Transverse colon (tissue), 4 donors: ENCODE results near the gene SCML1. TPM values are rescaled to one million over a fixed set of nuclear protein-coding genes. Genes with fewer than 3 reads are reported as not detected.

Experiments
- DNase-seq: peaks from one replicate; pipeline ENCODE4 v3.0.0-alpha.2; 2019
- H3K27ac ChIP-seq, 4 donors: fragments of 200-600 bp; sonication (generic); 2 replicates each; pipeline ENCODE4 v1.5.1; 2016 to 2018; ENCODE audit warnings: inconsistent platforms in 4 of 4
- H3K27me3 ChIP-seq: fragments of 200-600 bp; sonication (generic); 2 replicates; pipeline ENCODE4 v1.5.1; 2017; ENCODE audit warnings: inconsistent platforms
- H3K36me3 ChIP-seq, 4 donors: fragments of 200-600 bp; sonication (generic); 2 replicates each; pipeline ENCODE4 v1.5.1; 2017 to 2019; ENCODE audit warnings: inconsistent platforms in 4 of 4
- H3K4me1 ChIP-seq, 4 donors: fragments of 200-600 bp; sonication (generic); 2 replicates each; pipeline ENCODE4 v1.5.1; 2017 to 2020; ENCODE audit warnings: inconsistent platforms in 4 of 4
- H3K4me3 ChIP-seq, 4 donors: fragments of 200-600 bp; sonication (generic); 1 replicate in 1 of 4; 2 replicates in 3 of 4; pipeline versions ENCODE4 v1.5.1 to v1.6.1; 2017 to 2019; ENCODE audit warnings: inconsistent platforms in 4 of 4
- H3K9me3 ChIP-seq, 2 donors: fragments of 200-600 bp; sonication (generic); 2 replicates each; pipeline ENCODE4 v1.5.1; 2017 to 2019; ENCODE audit warnings: inconsistent platforms in 2 of 2
- EP300 ChIP-seq: sonication (generic); formaldehyde crosslinking; IDR thresholded peaks from one replicate; pipeline ENCODE4 v1.6.1; 2017; ENCODE audit warnings: antibody characterized with exemption, low read depth
- POLR2A ChIP-seq: fragments of 450-650 bp; IDR thresholded peaks from one replicate; pipeline ENCODE4 v1.6.1; 2016; ENCODE audit warnings: antibody characterized with exemption, mild to moderate bottlenecking, moderate library complexity
- POLR2AphosphoS5 ChIP-seq, 3 donors: sonication (generic); formaldehyde crosslinking; IDR thresholded peaks; one replicate each; pipeline ENCODE4 v1.6.1; 2016; ENCODE audit warnings: antibody characterized with exemption in 3 of 3
- WGBS, 2 donors: methylation state at CpG; one replicate each; pipeline ENCODE4 v1.1.5; 2018; ENCODE audit warnings: low coverage in 1 of 2; 5-methylcytosine and 5-hydroxymethylcytosine counted together
- in situ Hi-C, 4 donors: fragments of 200-750 bp; cut with MboI; loops; one replicate each; pipeline versions ENCODE4 v1.15.0 to v1.15.1; 2017; ENCODE audit warnings: low sequenced_read_pairs in 3 of 4, low pct_ligation_motif_present in 1 of 4, low pct_unique_long_range_greater_than_20kb in 1 of 4
- intact Hi-C: fragments of 100-400 bp; cut with DNase I; formaldehyde crosslinking; loops from one replicate; pipeline ENCODE4 v1.15.1; 2023; ENCODE audit warnings: low total_unique reads
- total RNA-seq, 4 donors: library from RNA; depleted of rRNA; stranded (reverse); fragments of >200 nt; gene quantifications; one replicate each; pipeline ENCODE4 v1.1.0, GENCODE V29; 2016
- TF ChIP-seq, protein P1 (sequence below), 5 experiments: fragments of 200-600 bp in 3 of 5; fragments of 450-650 bp in 2 of 5; sonication (generic) in 3 of 5; IDR thresholded peaks; 1 replicate in 2 of 5; 2 replicates in 3 of 5; pipeline ENCODE4 v1.5.1; 2016 to 2017; ENCODE audit warnings: antibody characterized with exemption in 5 of 5, inconsistent platforms in 3 of 5, mild to moderate bottlenecking in 2 of 5, moderate library complexity in 1 of 5

The SCML1 gene
- total RNA-seq, 4 donors from 2014 or later = 9.7 to 21.1 (median 13.8) TPM

DNA sequence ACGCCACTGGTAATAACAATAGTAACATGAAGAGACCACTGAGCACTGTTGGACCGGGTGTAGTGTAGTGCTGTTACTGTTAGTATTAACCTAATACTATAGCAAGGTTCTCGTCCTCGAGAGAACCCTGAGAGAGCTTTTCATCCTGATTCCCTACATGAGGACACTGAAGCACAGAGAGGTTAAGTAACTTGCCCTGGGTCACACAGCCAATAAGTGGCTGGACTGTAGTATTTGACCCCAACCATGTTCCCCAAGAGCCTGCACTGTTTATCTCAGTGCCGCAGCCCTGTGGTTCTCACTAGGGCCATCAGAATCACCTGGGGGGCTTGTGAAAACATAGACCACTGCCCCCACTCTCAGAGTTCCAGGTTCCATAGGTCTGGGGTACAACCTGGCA, 10.4 kb downstream of the SCML1 start:
- H3K9me3 ChIP-seq = no peaks in the 10 kb centered on the region
- WGBS, 2 donors = 84% methylated on average over 5 of the region's 5 CpGs; no CpG with 5 or more reads in 1 of the 2 donors
- no peak for DNase-seq
- no peak overlapping the region for H3K27ac ChIP-seq
- H3K4me3 ChIP-seq = no peak overlapping the region
- H3K27me3 ChIP-seq = no peaks in the 10 kb centered on the region
- in situ Hi-C loops = loop anchor here in 1 of 4 donors (25.0 kb wide), 1 partner anchor 1590 kb away; the partner anchor contains the start of gene PDHA1
- H3K36me3 ChIP-seq = no peaks in the 10 kb centered on the region
- intact Hi-C loops = loop anchor here (5.0 kb wide), 1 partner anchor 1140 kb away; no protein-coding TSS in a partner anchor
- TF ChIP-seq EP300 = no peak
- no peak for TF ChIP-seq POLR2AphosphoS5 (IDR thresholded peaks at IDR 0.05)
- no peak for TF ChIP-seq POLR2A
- TF ChIP-seq, protein P1, sequence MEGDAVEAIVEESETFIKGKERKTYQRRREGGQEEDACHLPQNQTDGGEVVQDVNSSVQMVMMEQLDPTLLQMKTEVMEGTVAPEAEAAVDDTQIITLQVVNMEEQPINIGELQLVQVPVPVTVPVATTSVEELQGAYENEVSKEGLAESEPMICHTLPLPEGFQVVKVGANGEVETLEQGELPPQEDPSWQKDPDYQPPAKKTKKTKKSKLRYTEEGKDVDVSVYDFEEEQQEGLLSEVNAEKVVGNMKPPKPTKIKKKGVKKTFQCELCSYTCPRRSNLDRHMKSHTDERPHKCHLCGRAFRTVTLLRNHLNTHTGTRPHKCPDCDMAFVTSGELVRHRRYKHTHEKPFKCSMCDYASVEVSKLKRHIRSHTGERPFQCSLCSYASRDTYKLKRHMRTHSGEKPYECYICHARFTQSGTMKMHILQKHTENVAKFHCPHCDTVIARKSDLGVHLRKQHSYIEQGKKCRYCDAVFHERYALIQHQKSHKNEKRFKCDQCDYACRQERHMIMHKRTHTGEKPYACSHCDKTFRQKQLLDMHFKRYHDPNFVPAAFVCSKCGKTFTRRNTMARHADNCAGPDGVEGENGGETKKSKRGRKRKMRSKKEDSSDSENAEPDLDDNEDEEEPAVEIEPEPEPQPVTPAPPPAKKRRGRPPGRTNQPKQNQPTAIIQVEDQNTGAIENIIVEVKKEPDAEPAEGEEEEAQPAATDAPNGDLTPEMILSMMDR (IDR thresholded peaks at IDR 0.05) = no peak
- H3K4me1 ChIP-seq = peaks cover 0 to 2% (median 0%) of the 10 kb centered on the region in 4 donors

- H3K36me3 ChIP-seq = no peaks in the 10 kb centered on the region
- DNase-seq = no peak
- TF ChIP-seq POLR2AphosphoS5 (IDR thresholded peaks at IDR 0.05) (no peak), EP300 (no peak), POLR2A (no peak)
- TF ChIP-seq, protein P1 (IDR thresholded peaks at IDR 0.05) = no peak
- H3K27ac ChIP-seq = no peak overlapping the region
- no peak overlapping the region for H3K4me3 ChIP-seq
- WGBS, 2 donors = 82 to 86% methylated on average over 3 to 5 of the region's 5 CpGs
- H3K9me3 ChIP-seq = no peaks in the 10 kb centered on the region
- no peaks in the 10 kb centered on the region for H3K27me3 ChIP-seq
- in situ Hi-C loops (loop anchor here in 1 of 4 donors (25.0 kb wide), 1 partner anchor 1589 kb away; the partner anchor contains the start of gene PDHA1), intact Hi-C loops (loop anchor here (5.0 kb wide), 1 partner anchor 1139 kb away; no protein-coding TSS in a partner anchor)
- peaks cover 0 to 2% (median 0%) of the 10 kb centered on the region in 4 donors for H3K4me1 ChIP-seq
Measured at GRCh38 chrX:17748684-17749083, 11.4 kb downstream of the SCML1 start.

DNA sequence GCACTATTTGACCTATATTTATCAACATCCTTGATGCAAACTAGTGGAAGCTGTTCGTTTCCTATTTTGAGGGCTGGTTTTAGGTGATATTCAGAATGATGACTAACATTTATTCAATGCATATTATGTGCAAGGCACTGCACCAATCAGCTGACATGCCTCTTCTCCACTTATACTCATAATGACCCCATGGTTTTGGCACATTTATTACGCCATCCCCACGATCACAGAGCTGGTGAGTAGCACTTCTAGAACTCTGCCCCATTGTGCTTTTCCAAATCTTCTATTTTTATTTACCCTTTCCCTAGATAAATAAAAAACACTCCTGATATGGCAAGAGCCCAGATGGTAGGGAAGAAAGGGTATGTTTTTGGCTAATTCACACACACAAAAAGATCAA, 13.1 kb downstream of the SCML1 start:
- in situ Hi-C loops = no loop called here
- TF ChIP-seq POLR2AphosphoS5 (IDR thresholded peaks at IDR 0.05) = no peak
- TF ChIP-seq POLR2A = no peak
- TF ChIP-seq EP300 = no peak
- TF ChIP-seq, protein P1 (IDR thresholded peaks at IDR 0.05) = no peak
- WGBS, 2 donors = 60% methylated on average over 3 of the region's 3 CpGs; no CpG with 5 or more reads in 1 of the 2 donors

DNA sequence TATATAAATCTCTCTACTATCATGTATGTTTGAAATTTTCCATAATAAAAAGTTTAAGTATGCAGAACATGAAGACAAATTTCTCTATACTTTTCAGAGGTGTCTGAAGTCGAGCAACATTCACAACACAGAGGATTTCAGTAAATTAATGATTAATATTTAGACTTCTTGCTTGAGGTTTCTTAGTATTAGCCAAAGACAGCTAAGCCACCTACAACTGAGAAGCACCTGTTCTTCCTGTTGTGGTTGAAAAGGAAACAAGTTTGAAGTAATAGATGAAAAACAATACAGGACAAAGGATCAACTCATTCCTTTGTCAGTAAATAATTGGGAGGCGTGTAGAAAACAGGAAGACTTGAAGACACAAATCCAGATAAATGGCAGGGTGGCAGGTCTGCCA, 21.1 kb downstream of the SCML1 start:
- H3K9me3 ChIP-seq = no peaks in the 10 kb centered on the region
- in situ Hi-C loops (no loop called here), intact Hi-C loops (no loop called here)
- H3K27me3 ChIP-seq = no peaks in the 10 kb centered on the region
- no peak for DNase-seq
- WGBS, 2 donors = 51 to 90% methylated on average over 2 of the region's 2 CpGs
- H3K36me3 ChIP-seq = no peaks in the 10 kb centered on the region
- H3K27ac ChIP-seq = no peak overlapping the region
- H3K4me1 ChIP-seq = no peaks in the 10 kb centered on the region
- TF ChIP-seq EP300 (no peak), POLR2A (no peak), POLR2AphosphoS5 (IDR thresholded peaks at IDR 0.05) (no peak)
- TF ChIP-seq, protein P1 (IDR thresholded peaks at IDR 0.05) = no peak
- H3K4me3 ChIP-seq = no peak overlapping the region

More for the DNA sequence above, 13.1 kb downstream of the SCML1 start:
- no peaks in the 10 kb centered on the region for H3K4me1 ChIP-seq
- no peaks in the 10 kb centered on the region for H3K9me3 ChIP-seq
- H3K27ac ChIP-seq = no peak overlapping the region
- no peak for DNase-seq
- H3K4me3 ChIP-seq = no peak overlapping the region
- intact Hi-C loops = no loop called here
- no peaks in the 10 kb centered on the region for H3K27me3 ChIP-seq
- H3K36me3 ChIP-seq = no peaks in the 10 kb centered on the region
